Activated T-helper 17 cell treated with anti-CD3 and anti-CD28 coated beads, Interleukin-2, amount 50 U/mL, for 72 hours (primary cell): ENCODE results near the gene S100A12. TPM values are rescaled to one million over a fixed set of nuclear protein-coding genes. Genes with fewer than 3 reads are reported as not detected.

Experiments used
- total RNA-seq, 2 donors: library from RNA; stranded (reverse); gene quantifications; one replicate each; pipeline ENCODE4 v1.2.3, GENCODE V29; 2022

Gene S100A12
- total RNA-seq, 2 donors from 2014 or later: not detected

Other genes with a start within 250 kb of the S100A12 start
- gene SPRR2G, start 224.7 kb downstream of the S100A12 start, total RNA-seq: not detected
- gene LELP1, start 172.2 kb downstream of the S100A12 start, total RNA-seq: not detected
- not detected for gene PRR9, start 158.0 kb downstream of the S100A12 start, total RNA-seq
- gene LORICRIN, start 115.9 kb downstream of the S100A12 start, total RNA-seq: not detected
- not detected for gene PGLYRP3, start 62.7 kb downstream of the S100A12 start, total RNA-seq
- under 1 TPM; 0.22 to 0.26 TPM for gene PGLYRP4, start 26.8 kb downstream of the S100A12 start, total RNA-seq
- gene S100A9, start 17.8 kb downstream of the S100A12 start, total RNA-seq: under 1 TPM in 1 of 2 donors, not detected in 1; 0.66 TPM
- gene S100A8, start 15.5 kb upstream of the S100A12 start, total RNA-seq: not detected
- not detected for gene S100A7A, start 40.9 kb upstream of the S100A12 start, total RNA-seq
- gene S100A7, start 85.0 kb upstream of the S100A12 start, total RNA-seq: not detected
- gene S100A6, start 160.4 kb upstream of the S100A12 start, total RNA-seq: 100 to 1,000 TPM; 530 to 753 TPM
- 1 to 10 TPM; 3.2 to 9.6 TPM for gene S100A5, start 165.3 kb upstream of the S100A12 start, total RNA-seq
- gene S100A4, start 170.2 kb upstream of the S100A12 start, total RNA-seq: 1,000 to 10,000 TPM; 1,035 to 1,445 TPM
- gene S100A3, start 173.6 kb upstream of the S100A12 start, total RNA-seq: not detected
- gene S100A2, start 190.2 kb upstream of the S100A12 start, total RNA-seq: 10 to 100 TPM; 10.1 to 10.7 TPM
- gene S100A16, start 237.5 kb upstream of the S100A12 start, total RNA-seq: not detected
- gene S100A14, start 240.7 kb upstream of the S100A12 start, total RNA-seq: under 1 TPM in 1 of 2 donors, not detected in 1; 0.71 TPM